ENCODE results near the gene PROS1.
"Not testable (repeated sequence)": the region's sequence is repeated elsewhere in the genome, so short reads cannot be mapped to it uniquely, and the experiment has no call there.

PROS1 gene

GRCh38 chr3:93965106-93965505 is 8.6 kb downstream of the PROS1 start:
- DNase-seq: not testable (repeated sequence)

DNA sequence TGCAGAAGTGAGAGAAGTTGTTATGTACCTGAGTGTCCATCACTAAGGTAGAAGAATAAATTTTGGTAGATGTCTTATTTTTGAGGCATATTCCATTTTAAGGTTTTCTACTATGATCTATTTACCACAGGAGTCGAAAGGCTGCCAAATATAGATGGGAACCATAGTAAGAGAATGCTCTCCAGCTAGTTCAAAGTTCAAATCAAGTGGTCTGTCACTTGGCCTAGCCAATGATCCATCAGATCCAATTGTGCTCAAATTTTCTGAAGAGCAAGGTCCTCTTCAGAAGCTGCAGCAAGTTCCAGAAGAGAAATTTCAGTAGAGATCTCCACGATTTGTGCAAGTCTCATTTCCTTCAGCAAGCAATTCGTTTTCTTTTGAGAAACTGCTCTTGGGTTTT is 10.9 kb downstream of the PROS1 start:
- no peak for DNase-seq

GRCh38 chr3:93961489-93961888 is 12.2 kb downstream of the PROS1 start:
- no peak for DNase-seq

GRCh38 chr3:93961026-93961425 is 12.7 kb downstream of the PROS1 start:
- no peak for DNase-seq

DNA sequence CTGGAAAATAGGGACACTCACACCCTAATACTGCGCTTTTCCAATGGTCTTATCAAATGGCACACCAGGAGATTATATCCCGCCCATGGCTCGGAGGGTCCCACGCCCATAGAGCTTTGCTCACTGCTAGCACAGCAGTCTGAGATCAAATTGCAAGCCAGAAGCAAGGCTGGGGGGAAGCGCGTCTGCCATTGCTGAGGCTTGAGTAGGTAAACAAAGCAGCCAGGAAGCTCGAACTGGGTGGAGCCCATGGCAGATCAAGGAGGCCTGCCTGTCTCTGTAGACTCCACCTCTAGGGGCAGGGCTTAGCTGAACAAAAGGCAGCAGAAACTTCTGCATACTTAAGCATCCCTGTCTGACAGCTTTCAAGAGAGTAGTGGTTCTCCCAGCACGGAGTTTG is 23.7 kb downstream of the PROS1 start:
- DNase-seq: not testable (repeated sequence)

GRCh38 chr3:93937485-93937884 is 36.2 kb downstream of the PROS1 start:
- DNase-seq: not testable (repeated sequence)

DNA sequence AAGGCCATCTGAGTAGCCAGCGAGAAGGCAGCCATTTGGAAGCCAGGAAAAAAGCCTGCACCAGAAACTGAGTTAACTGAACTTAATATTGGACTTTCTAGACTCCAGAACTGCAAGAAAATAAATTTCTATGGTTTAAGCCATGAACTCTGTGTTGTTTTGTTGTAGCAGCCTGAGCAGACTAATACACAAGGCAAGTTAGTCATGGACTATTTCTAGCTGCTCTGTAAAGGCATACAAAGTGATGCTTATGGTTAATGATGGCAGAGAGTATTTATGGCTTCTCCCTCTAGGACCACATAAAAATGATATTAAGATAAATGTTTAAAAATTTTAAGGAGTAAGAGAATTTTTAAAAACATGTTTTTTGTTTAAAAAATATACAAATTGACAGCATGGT is 37.1 kb downstream of the PROS1 start:
- no peak for DNase-seq

- no peak for DNase-seq
Measured at GRCh38 chr3:93934366-93935046, 39.2 kb downstream of the PROS1 start.

- no peak for DNase-seq
Measured at GRCh38 chr3:93931597-93932229, 42.0 kb downstream of the PROS1 start.

GRCh38 chr3:93930041-93930440 is 43.7 kb downstream of the PROS1 start:
- DNase-seq: no peak

- DNase-seq: no peak
Measured at GRCh38 chr3:93926789-93927188, 46.9 kb downstream of the PROS1 start.

DNA sequence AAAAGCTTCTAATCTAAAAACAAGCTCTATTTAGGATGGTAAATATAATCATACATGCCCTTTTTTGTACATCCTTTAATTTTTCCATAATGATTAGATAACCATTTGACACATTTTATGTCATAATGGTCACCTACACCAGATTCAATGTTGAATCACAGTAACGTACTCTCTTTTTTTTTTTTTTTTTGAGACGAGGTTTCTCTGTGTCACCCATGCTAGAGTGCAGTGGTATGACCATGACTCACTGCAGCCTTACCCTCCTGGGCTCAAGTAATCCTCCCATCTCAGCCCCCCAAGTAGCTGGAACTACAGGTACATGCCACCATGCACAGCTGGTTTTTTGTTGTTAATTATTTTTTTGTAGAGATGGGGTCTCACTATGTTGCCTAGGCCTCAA is 49.2 kb downstream of the PROS1 start:
- DNase-seq: no peak

DNA sequence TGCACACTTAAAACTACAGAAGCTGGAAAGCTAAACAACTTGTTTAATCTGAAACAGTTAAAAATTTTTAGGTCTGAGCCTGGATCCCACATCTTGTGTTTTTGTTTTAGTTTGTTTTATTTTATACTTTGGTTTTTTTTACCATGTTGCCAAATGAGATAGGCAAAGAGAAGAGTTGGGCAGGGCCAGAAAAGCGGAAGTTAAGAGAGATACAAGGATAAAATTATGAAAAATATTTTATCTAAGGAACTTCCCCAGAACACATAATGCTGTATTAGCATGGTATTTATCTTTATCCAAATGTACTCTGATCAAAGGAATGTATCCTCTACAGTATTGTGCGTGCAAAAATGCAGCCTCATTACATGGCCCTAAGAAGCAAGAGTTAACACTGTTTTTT is 50.7 kb downstream of the PROS1 start:
- DNase-seq: no peak

GRCh38 chr3:93917546-93918029 is 56.1 kb downstream of the PROS1 start:
- not testable (repeated sequence) for DNase-seq

DNA sequence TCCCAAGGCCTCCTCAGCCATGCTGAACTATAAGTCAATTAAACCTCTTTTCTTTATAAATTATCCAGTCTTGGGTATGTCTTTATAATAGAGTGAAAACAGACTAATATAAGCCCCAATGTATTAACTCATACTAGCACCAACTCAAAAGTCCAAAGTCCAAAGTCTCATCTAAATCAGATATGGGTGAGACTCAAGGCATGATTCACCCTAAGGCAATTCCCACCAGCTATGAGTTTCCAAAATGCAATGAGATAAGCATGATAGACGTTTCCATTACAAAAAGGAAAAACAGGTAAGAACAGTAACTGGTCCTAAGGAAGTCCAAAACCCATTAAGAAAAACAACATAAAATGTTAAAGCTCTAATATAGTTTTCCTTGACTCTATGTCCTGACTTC is 60.1 kb downstream of the PROS1 start:
- DNase-seq: not testable (repeated sequence)

GRCh38 chr3:93911206-93911605 is 62.5 kb downstream of the PROS1 start:
- DNase-seq: no peak

- no peak for DNase-seq
Measured at GRCh38 chr3:93910097-93910496, 63.6 kb downstream of the PROS1 start.

DNA sequence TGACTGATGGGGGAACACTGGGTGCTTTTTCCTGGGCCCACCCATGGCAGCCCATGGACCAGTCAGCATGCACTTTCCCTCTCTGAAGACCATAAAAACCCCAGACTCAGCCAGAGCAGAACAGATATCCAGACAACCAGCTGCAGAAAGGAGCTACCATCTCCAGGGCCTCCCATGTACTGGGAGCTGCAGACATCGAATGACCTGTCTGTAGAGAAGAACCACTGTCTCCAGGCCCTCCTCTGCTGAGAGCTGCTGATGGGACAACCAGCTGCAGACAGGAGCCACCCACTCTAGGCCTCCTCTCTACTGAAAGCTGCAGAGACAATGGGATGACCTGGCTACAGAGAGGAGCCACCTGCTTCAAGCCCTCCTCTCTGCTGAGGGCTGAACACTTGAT is 66.6 kb downstream of the PROS1 start:
- DNase-seq: no peak

- DNase-seq: no peak
Measured at GRCh38 chr3:93906245-93906644, 67.5 kb downstream of the PROS1 start.

GRCh38 chr3:93904568-93904967 is 69.1 kb downstream of the PROS1 start:
- no peak for DNase-seq

DNA sequence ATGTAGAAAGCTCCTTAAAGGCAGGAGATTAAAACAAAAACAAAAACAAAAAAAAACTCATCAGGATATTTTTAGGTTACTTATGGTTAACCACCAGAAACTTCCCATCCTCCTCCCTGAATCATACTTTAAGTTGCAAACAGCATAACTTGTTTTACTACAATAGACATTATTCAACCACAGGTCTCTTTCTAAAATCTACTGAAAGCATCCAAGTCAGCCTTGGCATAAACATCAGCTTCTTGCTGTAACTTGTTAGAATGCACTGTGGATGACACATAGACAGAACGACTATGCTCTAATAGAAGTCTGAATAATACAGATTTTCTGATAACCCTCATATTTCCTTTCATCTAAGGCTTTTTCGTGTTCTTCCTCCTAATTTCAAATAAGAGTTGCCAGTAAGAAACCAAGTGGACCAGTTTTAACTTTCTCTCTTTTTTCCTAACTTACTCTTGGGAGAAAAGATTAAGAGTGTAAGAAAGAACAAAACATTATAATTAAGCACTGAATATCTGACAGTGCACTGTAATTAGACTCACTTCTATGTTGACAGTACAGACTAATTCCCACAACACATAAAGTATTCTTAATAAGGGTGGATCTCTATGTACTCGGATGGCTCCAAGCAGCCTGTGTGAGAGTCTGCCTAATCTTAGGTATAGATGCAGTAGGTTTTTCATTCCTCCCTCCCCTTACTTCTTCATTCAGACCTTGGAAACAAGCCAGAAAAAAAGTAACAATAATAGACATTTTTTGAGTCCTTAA is 95.3 kb downstream of the PROS1 start:
- not testable (repeated sequence) for DNase-seq

- not testable (repeated sequence) for DNase-seq
Measured at GRCh38 chr3:93877427-93877826, 96.3 kb downstream of the PROS1 start.

DNA sequence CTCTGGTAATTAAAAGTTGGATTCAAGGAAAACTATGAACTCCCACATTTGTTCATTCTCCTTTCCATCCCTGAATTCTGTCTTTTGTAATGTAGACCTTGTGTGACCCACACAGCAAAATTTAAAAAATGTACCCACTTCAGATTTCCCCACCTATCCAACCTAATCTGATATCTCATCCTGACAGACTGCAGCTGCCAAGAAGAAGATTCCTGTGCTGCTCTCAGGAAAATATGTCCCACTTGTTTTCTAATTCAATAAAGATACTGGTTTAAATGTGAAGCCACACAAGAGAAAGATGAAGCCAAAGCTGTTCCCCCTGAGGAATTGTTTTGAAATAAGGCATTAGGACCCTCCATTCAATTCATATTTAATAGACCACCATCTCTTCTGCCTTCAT is 100.3 kb downstream of the PROS1 start:
- not testable (repeated sequence) for DNase-seq

- DNase-seq: no peak
Measured at GRCh38 chr3:93867425-93867824, 106.3 kb downstream of the PROS1 start.

Measured in stimulated activated CD4-positive, alpha-beta T cell treated with anti-CD3 and anti-CD28 coated beads, Interleukin-2, amount 100 ng/mL, for 24 hours (primary cell).